Left lung (tissue), 10 donors: Measurements from ENCODE around the gene SLC7A6. TPM values are rescaled to one million over a fixed set of nuclear protein-coding genes. Genes with fewer than 3 reads are reported as not detected.

Experiments used
- ATAC-seq: fragments of 200-7000 bp; cut with Tn5 transposase; one replicate; pipeline ENCODE4 v1.9.1; 2020; ENCODE audit warnings: moderate library complexity
- DNase-seq, 4 donors: peaks; one replicate each; pipeline ENCODE4 v3.0.0-alpha.2; 2013 to 2020
- H3K27ac ChIP-seq, 2 donors: fragments of 200-600 bp; sonication (generic) in 1 of 2; one replicate each; pipeline versions ENCODE4 v1.5.0 to v1.8.0; 2020 to 2021
- H3K27me3 ChIP-seq, 2 donors: fragments of 200-600 bp; sonication (generic) in 1 of 2; one replicate each; pipeline versions ENCODE4 v1.5.0 to v1.8.0; 2020 to 2021
- H3K36me3 ChIP-seq, 2 donors: fragments of 200-600 bp; sonication (generic) in 1 of 2; one replicate each; pipeline versions ENCODE4 v1.5.0 to v1.8.0; 2020 to 2021
- H3K4me1 ChIP-seq, 2 donors: fragments of 200-600 bp; one replicate each; pipeline ENCODE4 v1.8.0; 2021
- H3K4me3 ChIP-seq, 2 donors: fragments of 200-600 bp; sonication (generic) in 1 of 2; one replicate each; pipeline versions ENCODE4 v1.5.0 to v1.8.0; 2020 to 2021; ENCODE audit warnings: mild to moderate bottlenecking in 1 of 2
- H3K9me3 ChIP-seq, 2 donors: fragments of 200-600 bp; sonication (generic) in 1 of 2; one replicate each; pipeline versions ENCODE4 v1.5.0 to v1.8.0; 2020 to 2021
- intact Hi-C, 2 donors: fragments of 100-400 bp; cut with DNase I; formaldehyde crosslinking; loops; one replicate each; pipeline versions ENCODE4 v1.11.2 to v1.14.2; 2022
- microRNA-seq, 2 donors: library from miRNA; unstranded; fragments of <30 nt; microRNA quantifications; one replicate each; pipeline ENCODE4, GENCODE V29; 2019
- polyA plus RNA-seq, 6 donors: library from polyadenylated mRNA; unstranded; fragments of 120-200 nt; gene quantifications; one replicate each; pipeline ENCODE4 v1.2.1, GENCODE V29; 2013; ENCODE audit not compliant: insufficient read length in 6 of 6
- total RNA-seq, 2 donors: library from RNA; stranded (reverse); fragmentation: NEBNext Ultra II Directional; extraction: Animal tissue kit (Norgen Biotek cat#: 25700); gene quantifications; one replicate each; pipeline ENCODE4 v1.2.1, GENCODE V29; 2021
- TF ChIP-seq, protein P1 (sequence below), 2 donors: fragments of 200-600 bp; sonication (generic) in 1 of 2; IDR thresholded peaks; one replicate each; pipeline versions ENCODE4 v1.5.0 to v1.8.0; 2021; ENCODE audit warnings: antibody characterized with exemption in 2 of 2
- donor health status: DM: no; HTN: yes; CAD: no.
- donor health status: DM: no; HTN: no; CAD: no.

Gene SLC7A6
- total and polyA plus RNA-seq, 8 donors, result 9.6 to 55.6 (median 12.2) TPM

- Histone ChIP-seq H3K4me3 (no peak overlapping the region), H3K36me3 (peaks cover 0 to 93% of the 10 kb centered on the region in 2 donors), H3K9me3 (no peaks in the 10 kb centered on the region), H3K27me3 (no peaks in the 10 kb centered on the region), H3K4me1 (no peaks in the 10 kb centered on the region), H3K27ac (no peak overlapping the region)
- ATAC-seq (no peak), DNase-seq (no peak)
- TF ChIP-seq, protein P1, sequence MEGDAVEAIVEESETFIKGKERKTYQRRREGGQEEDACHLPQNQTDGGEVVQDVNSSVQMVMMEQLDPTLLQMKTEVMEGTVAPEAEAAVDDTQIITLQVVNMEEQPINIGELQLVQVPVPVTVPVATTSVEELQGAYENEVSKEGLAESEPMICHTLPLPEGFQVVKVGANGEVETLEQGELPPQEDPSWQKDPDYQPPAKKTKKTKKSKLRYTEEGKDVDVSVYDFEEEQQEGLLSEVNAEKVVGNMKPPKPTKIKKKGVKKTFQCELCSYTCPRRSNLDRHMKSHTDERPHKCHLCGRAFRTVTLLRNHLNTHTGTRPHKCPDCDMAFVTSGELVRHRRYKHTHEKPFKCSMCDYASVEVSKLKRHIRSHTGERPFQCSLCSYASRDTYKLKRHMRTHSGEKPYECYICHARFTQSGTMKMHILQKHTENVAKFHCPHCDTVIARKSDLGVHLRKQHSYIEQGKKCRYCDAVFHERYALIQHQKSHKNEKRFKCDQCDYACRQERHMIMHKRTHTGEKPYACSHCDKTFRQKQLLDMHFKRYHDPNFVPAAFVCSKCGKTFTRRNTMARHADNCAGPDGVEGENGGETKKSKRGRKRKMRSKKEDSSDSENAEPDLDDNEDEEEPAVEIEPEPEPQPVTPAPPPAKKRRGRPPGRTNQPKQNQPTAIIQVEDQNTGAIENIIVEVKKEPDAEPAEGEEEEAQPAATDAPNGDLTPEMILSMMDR (IDR thresholded peaks at IDR 0.05), result no peak
- intact Hi-C loops, result no loop called here
These were observed 83.3 kb downstream of the SLC7A6 start for GRCh38 chr16:68347605-68348004.

GRCh38 chr16:68348639-68349445, 84.5 kb downstream of the SLC7A6 start:
- TF ChIP-seq, protein P1 (IDR thresholded peaks at IDR 0.05), result no peak
- no peaks in the 10 kb centered on the region for H3K27me3 ChIP-seq
- no peak overlapping the region for H3K27ac ChIP-seq
- no peak for ATAC-seq
- intact Hi-C loops, result no loop called here
- no peak overlapping the region for H3K4me3 ChIP-seq
- H3K9me3 ChIP-seq, result no peaks in the 10 kb centered on the region
- DNase-seq, result peak in 1 of 4 donors; percentile 36
- H3K4me1 ChIP-seq, result no peaks in the 10 kb centered on the region
- peaks cover 0 to 93% of the 10 kb centered on the region in 2 donors for H3K36me3 ChIP-seq

GRCh38 chr16:68349838-68350410, 85.6 kb downstream of the SLC7A6 start:
- TF ChIP-seq, protein P1 (IDR thresholded peaks at IDR 0.05), result no peak
- no peaks in the 10 kb centered on the region for H3K9me3 ChIP-seq
- no peaks in the 10 kb centered on the region for H3K27me3 ChIP-seq
- no peak for DNase-seq
- no peaks in the 10 kb centered on the region for H3K4me1 ChIP-seq
- peaks cover 0 to 98% of the 10 kb centered on the region in 2 donors for H3K36me3 ChIP-seq
- no peak overlapping the region for H3K4me3 ChIP-seq
- no peak overlapping the region for H3K27ac ChIP-seq
- intact Hi-C loops, result no loop called here
- ATAC-seq, result no peak

DNA sequence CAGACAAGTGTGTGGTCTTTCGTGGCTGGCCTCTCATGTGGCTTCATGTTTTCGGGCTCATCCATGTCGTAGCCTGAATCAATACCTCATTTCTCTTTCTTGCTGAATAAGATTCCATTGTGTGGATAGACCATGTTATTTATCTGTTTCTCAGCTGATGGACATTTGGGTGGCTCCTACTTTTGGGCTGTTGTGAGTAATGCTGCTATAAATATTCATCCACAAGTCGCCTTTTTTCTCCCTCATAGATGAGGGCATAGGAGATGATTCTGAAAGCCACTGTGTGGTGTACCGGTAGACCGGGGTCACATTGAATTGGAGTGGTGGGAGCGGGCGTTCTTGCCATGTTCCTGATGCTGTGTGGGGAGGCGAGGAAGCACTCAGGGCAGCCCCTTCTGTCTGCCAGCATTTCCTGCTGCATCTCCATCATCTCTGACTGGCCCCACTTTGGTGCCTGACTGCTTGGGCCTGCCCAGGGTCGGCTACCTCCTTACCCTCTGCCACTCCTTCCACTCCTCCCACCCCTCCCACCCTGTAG, 86.6 kb downstream of the SLC7A6 start:
- DNase-seq, result peak in 1 of 4 donors; percentile 29
- no peaks in the 10 kb centered on the region for H3K9me3 ChIP-seq
- TF ChIP-seq, protein P1 (IDR thresholded peaks at IDR 0.05), result no peak
- no peak for ATAC-seq
- H3K4me3 ChIP-seq, result no peak overlapping the region
- H3K27ac ChIP-seq, result no peak overlapping the region
- peaks cover 0 to 7% of the 10 kb centered on the region in 2 donors for H3K4me1 ChIP-seq
- intact Hi-C loops, result no loop called here
- peaks cover 0 to 98% of the 10 kb centered on the region in 2 donors for H3K36me3 ChIP-seq
- no peaks in the 10 kb centered on the region for H3K27me3 ChIP-seq

Small RNA genes lying within 50 kb of the gene (microRNA-seq; reads per million reads assigned to microRNA genes)
- 0 to 0.34 reads per million in 2 donors for gene MIR6773

Other genes starting within 250 kb of the SLC7A6 start
- gene DPEP2NB, start 248.6 kb upstream of the SLC7A6 start, total RNA-seq, result not detected
- gene DPEP2NB, start 248.6 kb upstream of the SLC7A6 start, polyA plus RNA-seq, result not detected
- 10 to 100 TPM in 1 of 2 donors, 1 to 10 TPM in 1; 6.7 to 10.5 TPM for gene DDX28, start 241.3 kb upstream of the SLC7A6 start, total RNA-seq
- gene DDX28, start 241.3 kb upstream of the SLC7A6 start, polyA plus RNA-seq, result 1 to 10 TPM; 5.1 to 7.4 (median 6.8) TPM
- 10 to 100 TPM; 16.2 to 22.4 TPM for gene DUS2, start 241.2 kb upstream of the SLC7A6 start, total RNA-seq
- gene DUS2, start 241.2 kb upstream of the SLC7A6 start, polyA plus RNA-seq, result 10 to 100 TPM; 13.9 to 19.2 (median 16.4) TPM
- gene NFATC3, start 179.2 kb upstream of the SLC7A6 start, total RNA-seq, result 10 to 100 TPM; 58.5 to 65.8 TPM
- gene NFATC3, start 179.2 kb upstream of the SLC7A6 start, polyA plus RNA-seq, result 10 to 100 TPM; 34.6 to 42.9 (median 38.4) TPM
- 10 to 100 TPM; 47.9 to 62.6 TPM for gene ESRP2, start 28.4 kb upstream of the SLC7A6 start, total RNA-seq
- gene ESRP2, start 28.4 kb upstream of the SLC7A6 start, polyA plus RNA-seq, result 10 to 100 TPM; 45.7 to 61.6 (median 54.2) TPM
- 10 to 100 TPM; 34.5 to 35.1 TPM for gene PLA2G15, start 19.2 kb upstream of the SLC7A6 start, total RNA-seq
- 10 to 100 TPM; 10.9 to 12.8 (median 11.8) TPM for gene PLA2G15, start 19.2 kb upstream of the SLC7A6 start, polyA plus RNA-seq
- 10 to 100 TPM; 11.7 to 17.0 TPM for gene SLC7A6OS, start 46.4 kb downstream of the SLC7A6 start, total RNA-seq
- gene SLC7A6OS, start 46.4 kb downstream of the SLC7A6 start, polyA plus RNA-seq, result 10 to 100 TPM; 21.8 to 24.4 (median 22.2) TPM
- 10 to 100 TPM; 29.0 to 35.4 TPM for gene PRMT7, start 46.5 kb downstream of the SLC7A6 start, total RNA-seq
- 10 to 100 TPM; 52.0 to 66.3 (median 55.3) TPM for gene PRMT7, start 46.5 kb downstream of the SLC7A6 start, polyA plus RNA-seq
- 1 to 10 TPM in 1 of 2 donors, under 1 TPM in 1; 0.79 to 2.3 TPM for gene SMPD3, start 184.0 kb downstream of the SLC7A6 start, total RNA-seq
- gene SMPD3, start 184.0 kb downstream of the SLC7A6 start, polyA plus RNA-seq, result 1 to 10 TPM; 2.6 to 3.7 (median 3.2) TPM